T-helper 2 cell treated with Interferon-gamma antibody and Interleukin-4, amounts not matched to agents 5 μg/mL and 100 μg/mL, for 36 hours (primary cell): ENCODE results near the gene RANBP3.

Experiments used
- DNase-seq: peaks from one replicate; pipeline ENCODE4 v3.0.0; 2021; ENCODE audit warnings: low spot score
- H3K27ac Mint-ChIP-seq: one replicate; pipeline ENCODE4 v1.8.0; 2021; ENCODE audit warnings: mild to moderate bottlenecking, mixed read lengths
- H3K27me3 Mint-ChIP-seq: one replicate; pipeline ENCODE4 v1.8.0; 2021; ENCODE audit warnings: low read depth, mixed read lengths
- H3K36me3 Mint-ChIP-seq: one replicate; pipeline ENCODE4 v1.8.0; 2021; ENCODE audit warnings: low read depth, mixed read lengths
- H3K4me1 Mint-ChIP-seq: one replicate; pipeline ENCODE4 v1.8.0; 2021; ENCODE audit warnings: low read depth, mixed read lengths
- H3K4me3 Mint-ChIP-seq: one replicate; pipeline ENCODE4 v1.8.0; 2022; ENCODE audit warnings: mild to moderate bottlenecking, moderate library complexity, mixed read lengths
- H3K9me3 Mint-ChIP-seq: one replicate; pipeline ENCODE4 v1.8.0; 2021; ENCODE audit warnings: mixed read lengths

RANBP3 gene

GRCh38 chr19:5960005-5961001, 17.6 kb downstream of the RANBP3 start:
- Mint-ChIP-seq H3K4me1 (peaks cover 53% of the 10 kb centered on the region), H3K4me3 (peak overlapping the region; percentile 72), H3K27ac (peak overlapping the region; percentile 97), H3K27me3 (no peaks in the 10 kb centered on the region), H3K36me3 (peaks cover 7% of the 10 kb centered on the region), H3K9me3 (no peaks in the 10 kb centered on the region)
- DNase-seq, result no peak

DNA sequence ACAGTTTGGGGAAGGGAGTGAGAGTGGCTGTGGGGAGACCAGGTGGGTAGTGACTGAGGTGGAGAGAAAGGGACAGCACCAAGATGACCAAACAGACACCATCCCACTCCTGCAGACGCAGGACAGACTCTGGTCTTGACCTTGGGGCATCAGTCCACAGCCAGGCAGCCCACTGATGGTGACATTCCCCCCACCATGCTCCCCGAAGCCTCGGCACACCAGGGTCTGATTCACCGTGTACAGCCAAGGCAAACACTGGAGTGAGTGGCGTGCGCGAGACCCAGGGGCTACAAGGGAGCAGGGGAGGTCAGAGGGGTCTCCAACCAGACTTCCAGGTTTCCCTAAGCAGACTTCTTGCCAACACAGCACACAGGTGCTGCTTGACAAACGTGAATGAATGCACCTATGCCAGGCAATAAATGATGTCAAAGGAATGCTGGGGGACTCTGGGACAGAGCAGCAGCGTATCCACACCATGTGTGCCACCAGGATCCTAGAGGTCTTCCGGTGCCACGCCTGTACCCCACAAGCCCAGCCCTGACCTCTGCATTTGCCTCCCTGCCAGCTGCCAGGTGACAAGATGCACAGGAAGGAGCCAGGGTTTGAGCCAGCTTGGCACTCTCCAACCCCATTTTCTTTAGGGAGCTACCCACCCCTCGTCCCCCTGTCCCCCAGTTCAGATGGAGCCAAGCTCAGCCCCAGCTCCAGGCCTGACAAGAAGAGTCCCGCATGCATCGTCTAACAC, 18.5 kb downstream of the RANBP3 start:
- Mint-ChIP-seq H3K27me3 (no peaks in the 10 kb centered on the region), H3K4me3 (no peak overlapping the region), H3K27ac (peak overlapping the region; percentile 36), H3K4me1 (peaks cover 57% of the 10 kb centered on the region), H3K9me3 (no peaks in the 10 kb centered on the region), H3K36me3 (peaks cover 6% of the 10 kb centered on the region)
- no peak for DNase-seq

DNA sequence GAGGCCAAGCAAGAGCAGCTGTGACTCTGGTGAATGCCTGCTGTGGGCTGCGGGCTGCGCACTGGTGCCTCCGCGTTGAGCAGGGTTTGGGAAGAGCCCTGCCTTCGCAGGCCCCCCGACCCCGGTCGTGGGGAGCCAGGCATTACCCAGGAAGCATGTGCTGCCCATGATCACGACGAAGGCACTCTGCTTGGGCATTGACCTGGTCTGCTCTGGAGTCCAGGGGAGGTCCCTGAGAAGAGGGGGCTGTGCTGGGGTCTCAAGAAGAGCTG, 19.2 kb downstream of the RANBP3 start:
- peaks cover 61% of the 10 kb centered on the region for H3K4me1 Mint-ChIP-seq
- peaks cover 10% of the 10 kb centered on the region for H3K36me3 Mint-ChIP-seq
- H3K27ac Mint-ChIP-seq, result no peak overlapping the region
- no peak for DNase-seq
- H3K4me3 Mint-ChIP-seq, result no peak overlapping the region
- H3K9me3 Mint-ChIP-seq, result no peaks in the 10 kb centered on the region
- no peaks in the 10 kb centered on the region for H3K27me3 Mint-ChIP-seq

- no peak for DNase-seq
- Mint-ChIP-seq H3K36me3 (peaks cover 12% of the 10 kb centered on the region), H3K4me1 (peaks cover 64% of the 10 kb centered on the region), H3K9me3 (no peaks in the 10 kb centered on the region), H3K4me3 (no peak overlapping the region), H3K27me3 (no peaks in the 10 kb centered on the region), H3K27ac (peak overlapping the region; percentile 42)
Measured at GRCh38 chr19:5958074-5958850, 19.7 kb downstream of the RANBP3 start.

DNA sequence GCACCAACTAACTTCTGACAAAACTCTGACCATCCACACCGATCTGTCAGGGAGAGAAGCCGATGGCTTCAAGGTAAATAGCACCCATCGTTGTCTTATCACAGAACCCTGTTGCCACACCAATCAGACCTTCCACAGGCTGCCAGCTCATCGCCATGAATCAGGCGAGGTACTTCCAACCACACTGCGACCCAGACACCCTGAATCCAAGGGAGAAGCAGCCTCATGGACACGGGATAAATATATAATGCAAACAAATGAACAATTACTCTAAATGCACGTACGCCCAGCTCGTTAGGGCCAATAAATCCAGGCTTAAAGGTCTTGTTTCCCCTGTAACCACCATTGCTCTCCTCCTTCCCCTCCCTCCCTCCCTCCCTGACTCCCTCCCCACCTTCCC, 20.8 kb downstream of the RANBP3 start:
- Mint-ChIP-seq H3K4me3 (no peak overlapping the region), H3K9me3 (no peaks in the 10 kb centered on the region)
- no peak for DNase-seq

DNA sequence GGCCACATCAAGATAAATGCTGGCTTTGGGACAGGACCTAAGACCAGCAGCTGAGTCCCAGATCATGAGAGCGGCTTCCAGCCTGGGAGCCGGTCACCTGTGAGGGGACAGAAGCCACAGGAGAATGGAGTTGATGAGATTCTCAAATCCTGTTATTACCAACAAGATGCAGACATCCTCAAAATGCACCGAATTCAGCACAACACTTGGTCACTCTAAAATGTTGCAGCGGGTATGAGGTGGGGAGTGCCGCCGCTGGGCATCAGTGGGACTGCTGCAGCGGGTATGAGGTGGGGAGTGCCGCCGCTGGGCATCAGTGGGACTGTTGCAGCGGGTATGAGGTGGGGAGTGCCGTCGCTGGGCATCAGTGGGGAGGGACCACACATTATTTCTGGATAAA, 21.2 kb downstream of the RANBP3 start:
- Mint-ChIP-seq H3K4me1 (peaks cover 63% of the 10 kb centered on the region), H3K4me3 (no peak overlapping the region), H3K36me3 (peaks cover 12% of the 10 kb centered on the region), H3K9me3 (no peaks in the 10 kb centered on the region), H3K27ac (no peak overlapping the region), H3K27me3 (no peaks in the 10 kb centered on the region)
- no peak for DNase-seq

More for the DNA sequence above, 20.8 kb downstream of the RANBP3 start:
- H3K27ac Mint-ChIP-seq, result peak overlapping the region; percentile 36
- peaks cover 12% of the 10 kb centered on the region for H3K36me3 Mint-ChIP-seq
- H3K27me3 Mint-ChIP-seq, result no peaks in the 10 kb centered on the region
- H3K4me1 Mint-ChIP-seq, result peaks cover 63% of the 10 kb centered on the region

GRCh38 chr19:5956323-5956722, 21.6 kb downstream of the RANBP3 start:
- H3K36me3 Mint-ChIP-seq, result peaks cover 15% of the 10 kb centered on the region
- H3K27ac Mint-ChIP-seq, result peak overlapping the region; percentile 67
- no peaks in the 10 kb centered on the region for H3K27me3 Mint-ChIP-seq
- peaks cover 63% of the 10 kb centered on the region for H3K4me1 Mint-ChIP-seq
- H3K4me3 Mint-ChIP-seq, result no peak overlapping the region
- H3K9me3 Mint-ChIP-seq, result no peaks in the 10 kb centered on the region
- no peak for DNase-seq

GRCh38 chr19:5955636-5955935, 22.4 kb downstream of the RANBP3 start:
- H3K27ac Mint-ChIP-seq, result no peak overlapping the region
- H3K27me3 Mint-ChIP-seq, result no peaks in the 10 kb centered on the region
- H3K36me3 Mint-ChIP-seq, result peaks cover 20% of the 10 kb centered on the region
- no peak overlapping the region for H3K4me3 Mint-ChIP-seq
- no peaks in the 10 kb centered on the region for H3K9me3 Mint-ChIP-seq
- H3K4me1 Mint-ChIP-seq, result peaks cover 66% of the 10 kb centered on the region
- DNase-seq, result no peak

GRCh38 chr19:5954293-5954692, 23.6 kb downstream of the RANBP3 start:
- Mint-ChIP-seq H3K27me3 (no peaks in the 10 kb centered on the region), H3K27ac (peak overlapping the region; percentile 96), H3K9me3 (no peaks in the 10 kb centered on the region), H3K4me1 (peaks cover 74% of the 10 kb centered on the region), H3K4me3 (peak overlapping the region; percentile 85), H3K36me3 (peaks cover 24% of the 10 kb centered on the region)
- no peak for DNase-seq

GRCh38 chr19:5953680-5954213, 24.2 kb downstream of the RANBP3 start:
- peak overlapping the region; percentile 96 for H3K27ac Mint-ChIP-seq
- peaks cover 27% of the 10 kb centered on the region for H3K36me3 Mint-ChIP-seq
- DNase-seq, result peak; percentile 41
- H3K4me3 Mint-ChIP-seq, result peak overlapping the region; percentile 85
- H3K27me3 Mint-ChIP-seq, result no peaks in the 10 kb centered on the region
- no peaks in the 10 kb centered on the region for H3K9me3 Mint-ChIP-seq
- peaks cover 76% of the 10 kb centered on the region for H3K4me1 Mint-ChIP-seq

GRCh38 chr19:5953030-5953589, 24.8 kb downstream of the RANBP3 start:
- peak overlapping the region; percentile 85 for H3K4me3 Mint-ChIP-seq
- no peak for DNase-seq
- H3K4me1 Mint-ChIP-seq, result peaks cover 78% of the 10 kb centered on the region
- no peaks in the 10 kb centered on the region for H3K9me3 Mint-ChIP-seq
- peak overlapping the region; percentile 96 for H3K27ac Mint-ChIP-seq
- H3K27me3 Mint-ChIP-seq, result no peaks in the 10 kb centered on the region
- peaks cover 31% of the 10 kb centered on the region for H3K36me3 Mint-ChIP-seq

DNA sequence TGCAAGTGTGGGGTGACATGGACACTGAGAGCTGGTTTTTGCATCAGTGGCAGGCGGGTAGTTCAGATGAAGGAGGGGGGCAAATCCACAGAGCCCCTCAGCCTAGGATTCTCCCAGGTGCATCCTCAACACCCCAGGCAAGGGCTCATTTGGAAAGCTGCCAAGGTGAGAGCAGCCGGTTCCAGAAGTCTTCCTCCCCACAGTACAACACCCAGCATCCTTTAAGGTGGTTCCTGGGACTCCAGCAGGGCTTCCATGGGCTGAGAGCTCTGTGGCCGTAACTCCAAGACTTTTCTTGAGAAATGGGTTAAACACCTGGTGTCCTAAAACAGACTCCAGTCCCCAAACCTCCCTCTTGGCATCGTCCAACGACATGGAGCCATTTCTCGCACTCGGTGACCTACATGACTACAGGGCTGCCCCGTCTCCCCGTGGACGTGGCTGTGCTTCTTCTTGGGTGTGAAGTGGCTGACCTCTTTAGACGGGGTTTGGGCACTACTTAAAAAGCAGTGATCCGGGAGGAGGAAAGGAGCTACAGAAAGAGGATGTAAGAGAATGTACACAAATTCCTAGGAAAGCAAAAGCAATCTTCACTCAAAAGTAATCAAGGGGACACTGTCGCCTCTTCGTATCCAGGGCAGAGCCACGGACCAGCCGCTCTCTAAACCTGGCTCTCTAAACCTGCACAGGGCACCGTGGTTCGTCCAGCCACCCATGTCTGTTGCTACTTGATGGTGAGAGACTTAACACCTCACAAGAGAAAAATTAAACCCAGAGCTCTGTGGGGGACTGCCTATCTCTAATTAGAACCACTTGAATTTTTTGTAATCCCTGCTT, 25.5 kb downstream of the RANBP3 start:
- Mint-ChIP-seq H3K4me1 (peaks cover 80% of the 10 kb centered on the region), H3K27ac (peak overlapping the region; percentile 96), H3K9me3 (no peaks in the 10 kb centered on the region), H3K27me3 (no peaks in the 10 kb centered on the region), H3K36me3 (peaks cover 31% of the 10 kb centered on the region), H3K4me3 (peak overlapping the region; percentile 85)
- no peak for DNase-seq
